OCI-LY1 (cell line): Measurements from ENCODE around the gene RNF144A.

Experiments used
- EZH2 ChIP-seq: fragments of 200-600 bp; sonication (generic), shearing (Covaris generic); IDR thresholded peaks from 2 replicates; pipeline ENCODE4 v1.8.0; 2017; ENCODE audit warnings: borderline replicate concordance, mixed run types, mild to moderate bottlenecking, antibody characterized with exemption, low read length, moderate library complexity, mixed read lengths
- TF ChIP-seq, protein P1 (sequence below): fragments of 200-600 bp; sonication (generic), shearing (Covaris generic); IDR thresholded peaks from 2 replicates; pipeline ENCODE4 v1.5.1; 2017; ENCODE audit warnings: mild to moderate bottlenecking, antibody characterized with exemption, low read length, moderate library complexity, mixed read lengths

- TF ChIP-seq, protein P1, sequence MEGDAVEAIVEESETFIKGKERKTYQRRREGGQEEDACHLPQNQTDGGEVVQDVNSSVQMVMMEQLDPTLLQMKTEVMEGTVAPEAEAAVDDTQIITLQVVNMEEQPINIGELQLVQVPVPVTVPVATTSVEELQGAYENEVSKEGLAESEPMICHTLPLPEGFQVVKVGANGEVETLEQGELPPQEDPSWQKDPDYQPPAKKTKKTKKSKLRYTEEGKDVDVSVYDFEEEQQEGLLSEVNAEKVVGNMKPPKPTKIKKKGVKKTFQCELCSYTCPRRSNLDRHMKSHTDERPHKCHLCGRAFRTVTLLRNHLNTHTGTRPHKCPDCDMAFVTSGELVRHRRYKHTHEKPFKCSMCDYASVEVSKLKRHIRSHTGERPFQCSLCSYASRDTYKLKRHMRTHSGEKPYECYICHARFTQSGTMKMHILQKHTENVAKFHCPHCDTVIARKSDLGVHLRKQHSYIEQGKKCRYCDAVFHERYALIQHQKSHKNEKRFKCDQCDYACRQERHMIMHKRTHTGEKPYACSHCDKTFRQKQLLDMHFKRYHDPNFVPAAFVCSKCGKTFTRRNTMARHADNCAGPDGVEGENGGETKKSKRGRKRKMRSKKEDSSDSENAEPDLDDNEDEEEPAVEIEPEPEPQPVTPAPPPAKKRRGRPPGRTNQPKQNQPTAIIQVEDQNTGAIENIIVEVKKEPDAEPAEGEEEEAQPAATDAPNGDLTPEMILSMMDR = no peak
- no peak for TF ChIP-seq EZH2
Observed at GRCh38 chr2:6952101-6952500, 34.9 kb downstream of the RNF144A start.
